NCI-H2227 treated with DMSO at 0.1 percent for 48 hours (cell line): ENCODE data around the gene RNF14.
A peak's percentile ranks its signal among the peaks of the same experiment; 100 is the strongest.

Source experiments
- DNase-seq: peaks from one replicate; lab custom pipeline; 2025; lab: John Stamatoyannopoulos, UW

RNF14 gene

GRCh38 chr5:141947316-141947715, 21.6 kb upstream of the RNF14 start:
- no peak for DNase-seq

GRCh38 chr5:141948812-141949211, 20.1 kb upstream of the RNF14 start:
- no peak for DNase-seq

GRCh38 chr5:141949511-141949910, 19.4 kb upstream of the RNF14 start:
- no peak for DNase-seq

GRCh38 chr5:141950207-141951005, 18.5 kb upstream of the RNF14 start:
- DNase-seq = no peak

GRCh38 chr5:141951332-141951781, 17.5 kb upstream of the RNF14 start:
- DNase-seq = no peak

- DNase-seq = no peak
Measured at GRCh38 chr5:141952020-141952419, 16.9 kb upstream of the RNF14 start.

- DNase-seq = no peak
Measured at GRCh38 chr5:141954194-141954593, 14.7 kb upstream of the RNF14 start.

- no peak for DNase-seq
Measured at GRCh38 chr5:141957367-141957996, 11.4 kb upstream of the RNF14 start.

GRCh38 chr5:141958113-141958512, 10.8 kb upstream of the RNF14 start, which contains the start of gene PCDH12:
Gene PCDH12 (minus strand): TSS chr5:141958202. CDS start chr5:141957851, 351 bp downstream.
- DNase-seq = no peak

GRCh38 chr5:141958546-141959172, 10.2 kb upstream of the RNF14 start:
- DNase-seq = no peak

- no peak for DNase-seq
Measured at GRCh38 chr5:141960018-141960417, 8.9 kb upstream of the RNF14 start.

- DNase-seq = peak; percentile 75
Measured at GRCh38 chr5:141960449-141961323, 8.2 kb upstream of the RNF14 start.

- DNase-seq = no peak
Measured at GRCh38 chr5:141961466-141961865, 7.4 kb upstream of the RNF14 start.

GRCh38 chr5:141963701-141964100, 5.2 kb upstream of the RNF14 start:
- no peak for DNase-seq

GRCh38 chr5:141965071-141965470, 3.8 kb upstream of the RNF14 start:
- no peak for DNase-seq

GRCh38 chr5:141966275-141966962, 2.5 kb upstream of the RNF14 start:
- no peak for DNase-seq

- no peak for DNase-seq
Measured at GRCh38 chr5:141966963-141967333, 2.0 kb upstream of the RNF14 start.

GRCh38 chr5:141969783-141970771, 1.2 kb downstream of the RNF14 start:
- DNase-seq = no peak

- no peak for DNase-seq
Measured at GRCh38 chr5:141973871-141974595, 5.1 kb downstream of the RNF14 start.
